HepG2 (cell line): Measurements from ENCODE around the gene TMEM200A. TPM values are rescaled to one million over a fixed set of nuclear protein-coding genes. Genes with fewer than 3 reads are reported as not detected.

Source experiments
- ATAC-seq: fragments of 200-7000 bp; cut with Tn5 transposase; 3 replicates; pipeline ENCODE4 v1.9.1; 2020; ENCODE audit warnings: mild to moderate bottlenecking, moderate library complexity
- BruUV-seq: library from RNA; stranded (reverse); fragments of 400-500 nt; replicated peaks from 2 replicates; lab custom pipeline; 2021; lab: Mats Ljungman, UMichigan
- CTCF ChIA-PET: fragments of 300-600 bp; formaldehyde crosslinking; extraction: SDS; loops from one replicate; lab custom pipeline; 2021; ENCODE audit warnings: low total read pairs, inconsistent platforms, low intra/inter-chr PET ratio; lab: Yijun Ruan, JAX
- POLR2A ChIA-PET: fragments of 350-600 bp; sonication (Branson Sonifier 250); formaldehyde crosslinking; loops from one replicate; lab custom pipeline; 2020; ENCODE audit warnings: antibody characterized with exemption, inconsistent platforms; lab: Yijun Ruan, JAX
- DNase-seq: peaks from one replicate; pipeline ENCODE4 v3.0.0-alpha.2; 2015; ENCODE audit warnings: low spot score
- FAIRE-seq: peaks from 3 replicates; lab custom pipeline; 2011; peaks lifted over from hg19 to GRCh38; lab: Jason Lieb, UNC
- H2AFZ ChIP-seq: one replicate; pipeline ENCODE4 v1.6.1; 2011; ENCODE audit warnings: low read length, inconsistent platforms
- H3K27ac ChIP-seq: fragments of 300-600 bp; 3 replicates; pipeline ENCODE4 v1.8.0; 2011; ENCODE audit warnings: mixed run types, mild to moderate bottlenecking, mixed read lengths, low read length, inconsistent platforms; ENCODE audit not compliant: insufficient read depth; ENCODE audit errors: extremely low read length
- H3K27me3 ChIP-seq, 2 experiments: fragments of 200-600 bp in 1 of 2; 2 replicates in 1 of 2; 3 replicates in 1 of 2; pipeline versions ENCODE4 v1.6.0 to v1.8.0; 2011; ENCODE audit warnings: low read length in 2 of 2, mild to moderate bottlenecking in 2 of 2, moderate library complexity in 2 of 2, inconsistent platforms in 1 of 2; ENCODE audit not compliant: insufficient read depth in 2 of 2, control insufficient read depth in 1 of 2
- H3K36me3 ChIP-seq, 2 experiments: fragments of 200-600 bp in 1 of 2; replicated peaks in 1 of 2; 2 replicates in 1 of 2; 3 replicates in 1 of 2; pipeline versions ENCODE4 v1.5.1 to v1.8.0; 2011; ENCODE audit warnings: low read length in 2 of 2, inconsistent platforms in 1 of 2; ENCODE audit not compliant: insufficient read depth in 2 of 2, control insufficient read depth in 1 of 2
- H3K4me1 ChIP-seq: 2 replicates; pipeline ENCODE4 v1.5.1; 2012; ENCODE audit warnings: low read length, inconsistent platforms; ENCODE audit not compliant: insufficient read depth
- H3K4me2 ChIP-seq: 2 replicates; pipeline ENCODE4 v1.6.0; 2011; ENCODE audit warnings: low read depth, low read length, inconsistent platforms
- H3K4me3 ChIP-seq, 3 experiments: fragments of 200-600 bp in 1 of 3; sonication (generic), shearing (Covaris generic) in 1 of 3; replicated peaks in 1 of 3; 2 replicates each; pipeline ENCODE4 v1.5.1; 2011 to 2016; ENCODE audit warnings: low read length in 3 of 3, inconsistent platforms in 2 of 3, low read depth in 2 of 3, mild to moderate bottlenecking in 2 of 3, control low read depth in 1 of 3, mixed read lengths in 1 of 3; ENCODE audit not compliant: insufficient read depth in 1 of 3
- H3K79me2 ChIP-seq: one replicate; pipeline ENCODE4 v1.6.1; 2011; ENCODE audit warnings: low read length, inconsistent platforms; ENCODE audit not compliant: insufficient read depth
- H3K9ac ChIP-seq: 2 replicates; pipeline ENCODE4 v1.6.0; 2011; ENCODE audit warnings: mild to moderate bottlenecking, low read depth, low read length, inconsistent platforms; ENCODE audit not compliant: insufficient read depth
- H3K9me3 ChIP-seq: 2 replicates; pipeline ENCODE4 v1.5.1; 2012; ENCODE audit warnings: mild to moderate bottlenecking, low read length
- H4K20me1 ChIP-seq: 2 replicates; pipeline ENCODE4 v1.6.0; 2011; ENCODE audit warnings: inconsistent platforms, mild to moderate bottlenecking, low read length, moderate library complexity; ENCODE audit not compliant: insufficient read depth
- AFF4 ChIP-seq: sonication (generic); formaldehyde crosslinking; IDR thresholded peaks from 2 replicates; pipeline ENCODE4 v1.4.0; 2020; ENCODE audit warnings: missing genetic modification reagents
- BRCA1 ChIP-seq: sonication (generic); formaldehyde crosslinking; IDR thresholded peaks from 2 replicates; pipeline ENCODE4 v1.4.0; 2020; ENCODE audit warnings: missing genetic modification reagents
- ETV6 ChIP-seq: sonication (generic); formaldehyde crosslinking; conservative IDR thresholded peaks from 2 replicates; pipeline ENCODE4 v1.4.0; 2020; ENCODE audit warnings: missing genetic modification reagents
- FOXK1 ChIP-seq: sonication (generic); formaldehyde crosslinking; IDR thresholded peaks from 2 replicates; pipeline ENCODE4 v1.4.0; 2020; ENCODE audit warnings: low read depth, missing genetic modification reagents, borderline replicate concordance
- HNRNPH1 ChIP-seq: fragments of 200-400 bp; formaldehyde crosslinking; optimal IDR thresholded peaks from 2 replicates; pipeline ENCODE3; 2017; ENCODE audit warnings: mild to moderate bottlenecking, low read depth, low read length
- IKZF1 ChIP-seq: fragments of 450-650 bp; IDR thresholded peaks from 2 replicates; pipeline ENCODE4 v1.7.1; 2016
- IKZF5 ChIP-seq: IDR thresholded peaks from 2 replicates; pipeline ENCODE4 v1.6.1; 2018; ENCODE audit warnings: missing genetic modification reagents, mild to moderate bottlenecking, missing compliant biosample characterization
- ISL2 ChIP-seq: sonication (generic); formaldehyde crosslinking; IDR thresholded peaks from 2 replicates; pipeline ENCODE4 v1.5.0; 2020; ENCODE audit warnings: missing genetic modification reagents
- NFIB ChIP-seq: sonication (generic); formaldehyde crosslinking; IDR thresholded peaks from 2 replicates; pipeline ENCODE4 v1.9.0; 2021; ENCODE audit warnings: missing genetic modification reagents, mild to moderate bottlenecking, borderline replicate concordance
- NFKB2 ChIP-seq: sonication (generic); formaldehyde crosslinking; IDR thresholded peaks from 2 replicates; pipeline ENCODE4 v1.4.0; 2020; ENCODE audit warnings: missing genetic modification reagents, borderline replicate concordance
- PHB2 ChIP-seq: fragments of 450-650 bp; IDR thresholded peaks from 2 replicates; pipeline ENCODE4 v1.6.1; 2018; ENCODE audit not compliant: partially characterized antibody
- RNF2 ChIP-seq: fragments of 450-650 bp; conservative IDR thresholded peaks from 2 replicates; pipeline ENCODE4 v1.6.1; 2016; ENCODE audit warnings: low read depth
- SIN3A ChIP-seq: IDR thresholded peaks from 2 replicates; pipeline ENCODE4 v1.6.1; 2011; ENCODE audit warnings: low read depth, mild to moderate bottlenecking, control low read depth, low read length, borderline replicate concordance
- SSRP1 ChIP-seq: IDR thresholded peaks from 2 replicates; pipeline ENCODE4 v1.6.1; 2016; ENCODE audit warnings: control low read depth
- ZNF382 ChIP-seq: sonication (generic); formaldehyde crosslinking; IDR thresholded peaks from 2 replicates; pipeline ENCODE4 v1.5.0; 2020; ENCODE audit warnings: missing genetic modification reagents, mild to moderate bottlenecking, borderline replicate concordance
- ZNF83 ChIP-seq: sonication (generic); formaldehyde crosslinking; IDR thresholded peaks from 2 replicates; pipeline ENCODE4 v1.4.0; 2020; ENCODE audit warnings: missing genetic modification reagents, mild to moderate bottlenecking, borderline replicate concordance
- WGBS: methylation state at CpG from one replicate; pipeline ENCODE4 v1.1.6; 2017; ENCODE audit warnings: low lambda C conversion rate; 5-methylcytosine and 5-hydroxymethylcytosine counted together
- in situ Hi-C: cut with HindIII; loops from 2 replicates; pipeline ENCODE4 v1.10.0; 2017; ENCODE audit warnings: low pct_unique_long_range_greater_than_20kb; ENCODE audit not compliant: extremely low pct_ligation_motif_present
- intact Hi-C: fragments of 100-400 bp; cut with micrococcal nuclease; formaldehyde crosslinking; loops from one replicate; pipeline ENCODE4 v1.10.0; 2022; ENCODE audit not compliant: unreplicated experiment
- polyA plus RNA-seq, 8 experiments: library from polyadenylated mRNA; depleted of rRNA in 3 of 8; stranded (reverse) in 7 of 8; unstranded in 1 of 8; fragments of >200 nt; fragmentation: Illumina TruSeq in 4 of 8; extraction: Trizol in 4 of 8; gene quantifications; 2 replicates each; pipeline versions ENCODE4 v1.2.1 to v1.2.3, GENCODE V29; 2011 to 2016; ENCODE audit warnings: low read depth in 4 of 8, missing spikeins in 1 of 8, mixed read lengths in 1 of 8; ENCODE audit not compliant: insufficient read depth in 1 of 8
- total RNA-seq, 5 experiments: library from RNA; depleted of rRNA; stranded (reverse); fragments of >200 nt; fragmentation: Illumina TruSeq; extraction: Trizol; gene quantifications; 2 replicates each; pipeline ENCODE4 v1.2.3, GENCODE V29; 2016; ENCODE audit warnings: low read depth in 1 of 5

The TMEM200A gene
- total and polyA plus RNA-seq, 2 of the 13 experiments (the other 11 are each of a cell fraction or from before 2014, with no cell fraction given): 0.34 TPM; not detected in 1

DNA sequence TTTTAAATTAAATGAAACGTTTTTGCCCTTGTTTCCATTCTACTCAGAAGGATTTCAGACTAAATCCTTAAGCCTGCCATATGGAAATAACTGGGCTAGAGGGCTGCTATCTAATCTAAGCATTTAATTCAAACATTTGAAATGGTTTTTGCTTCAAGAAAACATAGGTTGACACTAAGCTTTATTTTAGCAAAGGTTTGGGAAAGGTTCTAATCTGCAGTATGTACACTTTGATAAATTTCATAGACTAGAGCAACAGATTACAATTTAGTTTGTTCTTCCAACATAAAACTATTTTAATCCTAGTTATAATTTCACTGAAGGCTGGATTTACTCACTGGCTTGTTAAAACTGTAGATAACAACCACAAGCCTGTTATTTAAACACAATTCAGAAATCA, 72.1 kb downstream of the TMEM200A start:
- ChIA-PET POLR2A (no interaction called here), CTCF (no interaction called here)
- intact Hi-C loops (loop anchor here (10.0 kb wide), 1 partner anchor 203 kb away; no protein-coding TSS in a partner anchor), in situ Hi-C loops (no loop called here)
- H3K9ac ChIP-seq: no peak overlapping the region
- no peak overlapping the region for H3K27ac ChIP-seq
- ATAC-seq (no peak), DNase-seq (no peak)
- no TSS peak for BruUV-seq
- no peaks in the 10 kb centered on the region for H3K4me1 ChIP-seq
- H3K4me2 ChIP-seq: no peak overlapping the region
- no peaks in the 10 kb centered on the region for H4K20me1 ChIP-seq
- 0% methylated on average over 1 of the region's 1 CpG for WGBS
- H3K9me3 ChIP-seq: no peaks in the 10 kb centered on the region
- no peak overlapping the region for H2AFZ ChIP-seq
- H3K79me2 ChIP-seq: no peaks in the 10 kb centered on the region
- no peaks in the 10 kb centered on the region for H3K36me3 ChIP-seq
- TF ChIP-seq RNF2: no peak
- TF ChIP-seq AFF4 (CRISPR knock-in tag): no peak
- TF ChIP-seq SSRP1 (CRISPR knock-in tag): no peak
- TF ChIP-seq IKZF5 (CRISPR knock-in tag): no peak
- no peak for TF ChIP-seq IKZF1
- TF ChIP-seq ZNF83 (CRISPR knock-in tag): no peak
- no peak for TF ChIP-seq ISL2 (CRISPR knock-in tag)
- TF ChIP-seq SIN3A: no peak
- TF ChIP-seq NFIB: no peak
- no peak for TF ChIP-seq PHB2
- no peak for TF ChIP-seq NFKB2
- TF ChIP-seq FOXK1 (CRISPR knock-in tag): no peak
- no peak for TF ChIP-seq ETV6 (CRISPR knock-in tag)
- no peak for TF ChIP-seq HNRNPH1
- TF ChIP-seq BRCA1 (CRISPR knock-in tag): no peak
- TF ChIP-seq ZNF382 (CRISPR knock-in tag): no peak
- TF ChIP-seq, all 625 proteins: peak for 0
- Histone ChIP-seq H3K27me3 (no peaks in the 10 kb centered on the region), H3K4me3 (no peak overlapping the region)
- FAIRE-seq: peak; percentile 15
